Inferior parietal cortex (tissue), 1 donor: ENCODE results near the gene MRPL16.

ENCODE experiments used
- DNase-seq: peaks from one replicate; pipeline ENCODE4 v3.0.0-alpha.2; 2016; ENCODE audit errors: extremely low spot score

MRPL16 gene

DNA sequence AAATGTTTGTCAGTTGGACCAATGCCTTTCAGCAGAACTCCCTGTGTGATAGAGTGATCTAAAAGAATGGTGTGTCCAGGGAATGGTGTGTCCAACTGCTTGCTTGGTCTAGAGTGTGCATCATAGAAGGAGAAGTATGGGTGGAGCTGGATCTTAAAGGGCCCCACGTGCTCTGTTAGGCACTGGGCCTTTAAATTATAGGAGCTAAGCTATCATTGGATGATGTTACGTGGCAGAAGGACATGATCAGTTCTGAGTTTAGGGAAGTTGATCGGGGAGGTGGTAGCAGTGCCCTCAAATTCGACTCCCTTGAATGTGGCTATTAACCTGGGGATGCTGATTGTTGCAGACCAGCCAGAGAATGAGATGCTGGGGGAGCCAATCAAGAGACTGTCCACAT is 39.0 kb downstream of the MRPL16 start:
- DNase-seq: no peak

DNA sequence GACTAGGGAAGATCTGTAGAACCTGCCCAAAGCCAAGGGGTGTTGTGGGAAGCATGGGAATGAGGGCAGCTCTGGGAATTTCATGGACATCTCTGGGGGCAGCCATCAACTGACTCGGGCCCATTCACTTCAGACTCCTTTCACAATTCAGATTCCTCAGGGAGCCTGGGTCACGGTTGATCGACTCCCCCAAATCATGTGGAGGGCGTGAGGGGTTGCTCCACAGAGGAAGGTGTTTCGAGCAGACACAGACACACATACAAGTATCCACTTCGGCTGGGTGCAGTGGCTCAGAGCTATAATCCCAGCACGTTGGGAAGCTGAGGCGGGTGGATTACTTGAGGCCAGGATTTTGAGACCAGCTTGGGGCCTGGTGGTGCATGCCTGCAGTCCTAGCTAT is 39.7 kb downstream of the MRPL16 start:
- no peak for DNase-seq

- DNase-seq: no peak
Observed at GRCh38 chr11:59770319-59770718, 40.3 kb downstream of the MRPL16 start.

GRCh38 chr11:59769828-59770227 is 40.8 kb downstream of the MRPL16 start:
- no peak for DNase-seq

- no peak for DNase-seq
Observed at GRCh38 chr11:59769111-59769510, 41.5 kb downstream of the MRPL16 start.

GRCh38 chr11:59767225-59767611 is 43.4 kb downstream of the MRPL16 start:
- DNase-seq: no peak

DNA sequence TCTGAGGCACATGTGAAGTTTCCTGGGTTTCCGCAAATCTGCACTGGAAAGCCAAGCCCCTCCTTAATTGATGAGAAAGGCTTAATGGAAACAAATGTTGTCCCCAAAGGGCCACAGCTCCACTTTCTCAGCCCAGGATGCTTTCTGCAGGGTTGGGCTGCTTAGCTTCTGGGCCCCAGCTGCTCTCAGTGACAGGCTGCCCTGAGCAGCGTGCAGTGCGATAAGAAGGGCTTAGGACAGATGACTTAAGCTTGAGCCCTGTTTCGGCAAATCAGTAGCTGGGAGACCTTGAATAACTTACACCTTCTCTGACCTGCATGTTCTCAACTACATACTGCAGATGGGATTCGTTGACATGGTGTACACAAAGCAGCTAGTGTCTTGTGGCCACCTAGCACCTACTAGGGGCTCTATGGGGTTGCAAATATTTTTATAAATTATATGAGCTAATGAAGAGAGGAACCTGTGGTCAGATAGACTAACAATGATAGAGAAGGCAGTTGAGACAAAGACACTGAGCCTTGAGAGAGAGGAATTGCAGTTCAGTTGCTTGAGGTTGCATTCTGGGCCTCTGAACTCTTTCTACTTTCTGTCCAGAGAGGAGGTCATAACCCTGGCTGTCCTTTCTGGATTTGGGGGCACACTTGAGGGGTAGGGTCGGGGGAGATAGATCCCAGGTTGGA is 43.9 kb downstream of the MRPL16 start:
- no peak for DNase-seq

DNA sequence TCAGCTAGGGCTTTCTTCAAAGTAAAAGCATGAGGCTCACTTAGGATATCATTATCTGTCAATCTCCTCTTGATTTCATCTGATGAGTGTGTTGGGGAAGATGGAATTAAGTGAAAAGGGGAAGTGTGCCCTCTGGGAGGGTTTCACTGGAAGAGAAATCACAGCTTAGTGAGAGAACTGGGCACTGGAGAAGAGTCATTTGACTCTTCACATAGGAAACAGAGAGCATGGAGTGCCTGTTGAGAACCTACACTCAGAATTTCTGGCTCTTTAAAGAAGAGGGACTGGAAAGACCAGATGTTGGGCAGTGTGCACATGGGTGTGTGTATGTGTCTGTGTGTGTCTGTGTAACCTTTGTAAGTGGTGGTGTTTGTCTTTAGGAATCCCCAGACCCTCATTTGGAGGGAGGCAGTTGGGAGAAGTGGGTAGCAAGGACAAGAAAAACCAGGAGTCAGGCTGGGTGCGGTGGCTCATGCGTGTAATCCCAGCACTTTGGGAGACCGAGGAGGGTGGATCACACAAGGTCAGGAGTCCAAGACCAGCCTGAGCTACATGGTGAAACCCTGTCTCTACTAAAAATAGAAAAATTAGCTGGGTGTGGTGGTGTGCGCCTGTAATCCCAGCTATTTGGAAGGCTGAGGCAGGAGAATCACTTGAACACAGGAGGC is 45.4 kb downstream of the MRPL16 start:
- no peak for DNase-seq

DNA sequence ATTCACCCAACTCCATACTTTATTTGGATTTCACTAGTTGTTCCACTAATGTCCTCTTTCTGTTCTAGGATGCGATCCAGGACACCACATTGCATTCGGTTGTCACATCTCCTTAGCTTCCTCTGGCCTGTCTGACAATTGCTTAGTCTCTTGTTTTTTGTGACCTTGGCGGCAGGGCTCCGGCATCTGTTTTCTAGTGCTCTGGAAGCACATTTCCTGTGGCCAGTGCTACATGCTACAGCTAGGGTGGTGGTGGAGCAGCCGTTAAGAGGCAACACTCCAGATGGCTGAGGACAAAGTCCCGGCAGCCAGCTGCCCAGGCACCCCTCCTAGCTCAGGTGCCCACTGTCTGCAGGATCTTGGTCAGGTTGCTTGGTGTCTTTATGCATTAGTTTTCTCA is 48.6 kb downstream of the MRPL16 start:
- no peak for DNase-seq

DNA sequence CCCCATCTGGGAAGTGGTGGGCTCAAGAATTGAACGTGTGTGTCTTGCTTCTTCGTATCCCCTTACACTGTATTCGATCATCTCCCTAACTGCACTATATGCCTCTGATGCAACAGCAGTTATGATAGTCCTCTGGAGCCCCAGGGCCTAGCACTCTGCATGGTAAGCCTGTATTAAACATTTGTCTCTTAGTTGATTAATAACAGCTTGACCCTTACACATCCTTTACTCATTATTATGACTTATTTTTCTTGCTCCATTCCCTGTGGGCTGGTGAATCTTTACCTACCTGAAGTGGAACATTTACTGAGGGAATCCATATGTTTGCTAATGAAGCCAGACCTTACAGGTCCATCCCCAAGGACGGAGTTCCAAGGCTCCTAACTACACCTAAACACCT is 49.8 kb downstream of the MRPL16 start:
- no peak for DNase-seq

DNA sequence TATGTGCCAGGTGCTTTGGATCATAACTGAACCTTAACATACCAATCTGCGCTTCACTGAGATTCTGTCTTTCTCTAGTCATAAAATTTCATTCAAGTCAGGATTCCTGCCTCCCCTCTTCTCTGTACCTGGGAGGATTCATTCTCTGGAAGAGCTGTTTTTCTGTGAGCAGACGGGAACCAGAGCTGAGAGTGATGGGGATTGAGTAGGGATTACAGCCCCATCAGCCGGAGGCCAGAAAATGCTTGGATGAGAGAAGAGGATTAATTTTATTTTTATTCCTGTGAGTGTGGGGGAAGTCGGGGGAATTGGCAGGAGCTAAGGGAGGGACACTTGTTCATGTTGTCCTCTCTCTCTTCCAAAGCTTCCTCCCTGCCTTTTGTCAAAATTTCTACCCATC is 50.7 kb downstream of the MRPL16 start:
- no peak for DNase-seq

- no peak for DNase-seq
Observed at GRCh38 chr11:59758401-59759037, 52.1 kb downstream of the MRPL16 start.

DNA sequence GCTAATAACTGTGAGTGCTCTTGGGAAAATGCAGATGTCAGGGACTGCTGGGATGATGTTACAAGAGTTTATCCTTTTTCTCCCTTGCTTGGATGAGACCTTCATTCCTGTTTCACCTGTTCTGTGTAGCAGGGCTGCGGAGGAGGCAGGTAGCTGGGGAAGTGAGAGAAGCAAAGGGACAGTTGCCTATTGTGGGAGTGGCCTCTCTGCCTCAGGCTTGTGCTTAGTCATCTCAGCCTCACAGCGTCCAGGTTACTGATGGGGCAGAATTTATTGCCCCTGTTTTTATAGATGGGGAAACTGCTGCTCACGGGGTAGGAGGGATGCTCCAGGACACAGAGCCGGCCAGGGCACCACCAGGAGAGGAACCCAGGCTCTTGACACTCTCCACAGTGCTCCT is 53.7 kb downstream of the MRPL16 start:
- DNase-seq: no peak

DNA sequence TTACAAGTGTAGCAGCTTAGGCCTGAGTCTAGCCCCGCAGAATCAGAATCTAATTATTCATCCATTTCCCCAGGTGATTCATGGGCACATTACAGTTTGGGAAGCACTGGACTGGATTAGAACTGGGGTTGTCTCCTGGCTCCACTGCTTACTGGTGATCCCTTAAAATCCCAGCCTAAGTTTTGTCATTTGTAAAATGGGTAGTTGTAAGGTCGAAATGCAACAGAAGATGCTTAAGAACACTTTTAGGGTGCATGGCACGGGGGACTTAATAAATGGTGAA is 54.1 kb downstream of the MRPL16 start:
- no peak for DNase-seq
